ENCODE measurements around the gene FBXO41.

GRCh38 chr2:73233932-73234832 lies 50.1 kb downstream of the FBXO41 start, which contains the start of gene CCT7:
- TF ChIP-seq POLR2AphosphoS5 (IDR thresholded peaks at IDR 0.05; ENCODE audit: low read length), result peak; percentile 99
- TF ChIP-seq, protein P1, sequence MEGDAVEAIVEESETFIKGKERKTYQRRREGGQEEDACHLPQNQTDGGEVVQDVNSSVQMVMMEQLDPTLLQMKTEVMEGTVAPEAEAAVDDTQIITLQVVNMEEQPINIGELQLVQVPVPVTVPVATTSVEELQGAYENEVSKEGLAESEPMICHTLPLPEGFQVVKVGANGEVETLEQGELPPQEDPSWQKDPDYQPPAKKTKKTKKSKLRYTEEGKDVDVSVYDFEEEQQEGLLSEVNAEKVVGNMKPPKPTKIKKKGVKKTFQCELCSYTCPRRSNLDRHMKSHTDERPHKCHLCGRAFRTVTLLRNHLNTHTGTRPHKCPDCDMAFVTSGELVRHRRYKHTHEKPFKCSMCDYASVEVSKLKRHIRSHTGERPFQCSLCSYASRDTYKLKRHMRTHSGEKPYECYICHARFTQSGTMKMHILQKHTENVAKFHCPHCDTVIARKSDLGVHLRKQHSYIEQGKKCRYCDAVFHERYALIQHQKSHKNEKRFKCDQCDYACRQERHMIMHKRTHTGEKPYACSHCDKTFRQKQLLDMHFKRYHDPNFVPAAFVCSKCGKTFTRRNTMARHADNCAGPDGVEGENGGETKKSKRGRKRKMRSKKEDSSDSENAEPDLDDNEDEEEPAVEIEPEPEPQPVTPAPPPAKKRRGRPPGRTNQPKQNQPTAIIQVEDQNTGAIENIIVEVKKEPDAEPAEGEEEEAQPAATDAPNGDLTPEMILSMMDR (IDR thresholded peaks at IDR 0.05 in 2 of 3, conservative IDR thresholded peaks at IDR 0.05 in 1 of 3; ENCODE audit: control insufficient read depth in 2 of 3, extremely low read depth in 1 of 3, insufficient read depth in 1 of 3, low read depth in 3 of 3, low read length in 3 of 3), result no peak
- no peak for TF ChIP-seq EP300 (IDR thresholded peaks at IDR 0.05; ENCODE audit: borderline replicate concordance in 1 of 2, control insufficient read depth in 1 of 2, low read depth in 2 of 2, low read length in 2 of 2)
- TF ChIP-seq IRF5 (IDR thresholded peaks at IDR 0.05; ENCODE audit: borderline replicate concordance), result no peak
- TF ChIP-seq POLR2A (IDR thresholded peaks at IDR 0.05; ENCODE audit: low read depth, low read length), result peak; percentile 99
- TF ChIP-seq EZH2 (IDR thresholded peaks at IDR 0.05; ENCODE audit: borderline replicate concordance, control insufficient read depth, low read depth, low read length), result no peak
- peak in 1 of 2 experiments; percentile 52; a peak in 2 of 3 replicates for TF ChIP-seq EGR1 (IDR thresholded peaks at IDR 0.05; ENCODE audit: borderline replicate concordance in 1 of 2, low read depth in 2 of 2, low read length in 2 of 2)
- TF ChIP-seq RCOR1 (conservative IDR thresholded peaks at IDR 0.05; ENCODE audit: low read depth, low read length), result no peak
- peak; percentile 99 for TF ChIP-seq MYC (IDR thresholded peaks at IDR 0.05; ENCODE audit: insufficient read depth, insufficient read length, insufficient replicate concordance, low read length, severe bottlenecking)
- no peak for TF ChIP-seq USF1 (IDR thresholded peaks at IDR 0.05; ENCODE audit: borderline replicate concordance, extremely low read length, insufficient read depth, low read depth, low read length)

Measured in GM12878 (cell line).